GM18861 (cell line): ENCODE results near the gene FXYD2.

ENCODE experiments used
- ATAC-seq: cut with Tn5 transposase; IDR thresholded peaks from one replicate; pipeline ENCODE4 v1.9.1; 2021; ENCODE audit not compliant: unreplicated experiment

Gene FXYD2

GRCh38 chr11:117805045-117805444, 19.5 kb downstream of the FXYD2 start:
- ATAC-seq, result no peak

DNA sequence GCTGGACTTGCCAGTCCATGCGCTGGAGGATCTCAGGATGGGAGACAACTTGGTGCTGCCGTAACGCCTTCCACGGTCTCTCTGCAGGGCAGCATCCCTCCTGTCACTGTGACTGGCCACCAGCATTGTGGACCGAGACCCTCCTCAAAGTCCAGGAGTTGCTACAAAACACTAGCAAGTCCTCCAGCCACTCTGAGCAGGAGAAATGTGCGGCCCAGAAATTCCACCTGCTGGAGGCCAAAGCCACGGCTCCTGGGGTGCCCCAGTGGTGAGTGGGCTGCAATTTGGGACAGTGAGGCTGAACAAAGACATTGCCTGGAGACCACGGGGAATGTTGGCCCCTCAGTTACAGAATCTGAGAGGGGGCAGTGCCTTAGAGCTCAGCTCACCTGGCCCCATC, 20.6 kb downstream of the FXYD2 start:
- no peak for ATAC-seq

DNA sequence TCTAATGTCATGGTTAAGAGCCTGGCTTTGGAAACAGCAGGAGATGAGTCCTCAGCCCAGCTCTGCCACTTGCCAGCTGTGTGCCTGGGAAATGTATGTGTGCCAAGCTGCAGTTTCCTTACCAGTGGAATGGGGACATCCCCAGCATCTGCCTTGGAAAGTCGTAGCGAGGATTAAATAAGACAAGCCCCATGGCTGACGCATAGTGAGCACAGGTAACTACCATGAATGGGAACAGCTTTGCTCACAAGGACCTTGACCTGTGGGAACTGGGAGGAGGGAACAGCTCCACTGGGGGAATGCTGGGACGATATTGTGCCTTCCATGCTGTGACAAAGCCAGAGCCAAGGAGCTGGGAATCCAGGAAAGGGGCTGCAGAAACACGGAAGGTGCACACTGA, 24.9 kb downstream of the FXYD2 start:
- no peak for ATAC-seq

DNA sequence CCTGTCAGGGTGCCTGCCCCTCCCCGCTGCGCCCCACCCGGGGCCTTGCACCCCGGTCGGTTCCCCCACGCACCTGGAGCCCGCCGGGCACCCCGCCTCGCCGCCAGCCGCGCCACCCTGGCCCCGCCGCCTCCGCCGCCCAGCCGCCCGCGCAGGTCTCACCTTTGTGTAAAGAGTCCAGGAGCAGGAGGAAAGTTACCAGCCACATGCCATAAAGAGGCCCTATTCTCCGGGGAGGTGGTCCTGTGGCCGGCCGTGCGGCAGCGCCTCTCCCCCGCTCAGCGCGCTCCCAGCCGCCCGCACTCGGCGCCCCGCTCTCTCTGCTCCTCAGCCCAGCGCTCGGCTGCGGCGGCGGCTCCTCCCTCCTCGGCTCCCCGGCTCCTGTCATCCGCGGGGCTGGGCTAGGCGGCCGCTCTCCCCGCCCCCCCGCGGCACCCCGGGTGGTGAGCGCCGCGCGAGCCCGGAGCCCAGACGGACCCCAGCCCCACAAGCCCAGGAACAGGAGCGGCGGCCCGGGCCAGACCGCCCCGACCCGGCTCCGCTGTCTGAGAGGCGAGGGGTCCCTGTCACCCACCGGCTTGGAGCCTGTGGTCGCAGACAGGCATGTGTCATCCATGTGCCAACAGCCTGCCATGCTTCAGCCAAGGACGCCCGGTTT, 27.5 kb downstream of the FXYD2 start, which contains the start of gene DSCAML1:
TSS of gene DSCAML1 (minus strand) at position 345 of the 658 bp plus-strand sequence. CDS start at position 208, 137 bp downstream.
- no peak for ATAC-seq

DNA sequence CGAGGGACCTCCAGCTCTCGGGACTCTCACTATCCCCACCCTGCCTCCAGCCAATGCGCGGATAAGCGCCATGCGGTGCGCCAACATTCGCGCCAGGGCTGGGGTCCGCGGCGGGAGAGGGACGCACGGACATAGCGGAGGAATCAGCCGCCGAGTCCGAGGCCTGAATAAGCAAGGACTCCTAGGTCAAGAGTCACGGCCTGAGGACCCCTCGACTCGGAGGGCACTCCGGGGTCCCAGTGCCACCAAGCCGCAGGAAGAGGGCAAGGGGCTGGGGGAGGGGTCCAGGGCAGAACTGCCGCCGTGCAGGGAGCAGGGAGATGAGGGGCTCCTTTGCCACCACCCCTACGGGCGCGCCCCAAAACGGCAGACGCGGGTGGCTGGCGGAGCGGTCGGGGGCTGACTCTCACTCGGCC, 28.1 kb downstream of the FXYD2 start:
- ATAC-seq, result no peak

DNA sequence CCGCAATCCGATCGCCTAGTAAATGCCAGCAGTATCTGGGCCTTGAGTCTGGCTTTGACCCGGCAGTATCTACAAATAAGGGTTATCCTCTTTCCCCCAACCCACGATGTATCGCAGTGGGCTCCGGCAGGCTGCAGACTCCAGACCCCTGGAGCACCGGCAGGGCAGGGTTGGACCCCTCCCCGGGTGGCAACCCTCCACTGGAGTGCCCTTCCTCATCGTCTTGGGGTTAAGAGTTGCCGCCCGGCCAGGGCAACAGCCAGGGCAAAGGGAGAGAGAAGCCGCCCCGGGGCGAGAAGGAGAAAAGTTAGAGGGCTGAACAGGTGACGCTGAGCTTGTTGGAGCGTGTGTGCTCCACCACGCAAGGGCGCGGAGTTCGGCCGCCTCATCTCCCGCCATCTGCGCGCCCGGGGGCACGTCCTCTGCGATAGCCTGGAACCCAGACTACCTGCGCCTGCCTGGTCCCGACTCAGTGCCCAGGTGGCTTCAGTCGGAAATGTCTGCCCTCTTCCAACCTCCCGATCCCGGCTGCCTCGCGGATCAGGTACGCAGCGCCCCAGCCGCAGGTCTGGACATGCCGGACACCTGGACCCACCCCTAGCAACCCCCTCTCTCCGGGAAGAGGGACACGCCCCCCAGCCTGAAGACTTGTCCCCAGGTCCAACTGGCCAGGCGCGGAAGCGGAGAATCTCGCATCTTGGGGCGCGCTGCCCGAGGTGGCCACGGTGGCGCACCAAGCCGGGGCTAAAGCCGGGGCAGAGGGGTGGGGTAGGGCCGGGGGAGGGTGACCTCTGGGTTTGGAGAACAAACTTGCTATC, 28.7 kb downstream of the FXYD2 start:
- no peak for ATAC-seq

DNA sequence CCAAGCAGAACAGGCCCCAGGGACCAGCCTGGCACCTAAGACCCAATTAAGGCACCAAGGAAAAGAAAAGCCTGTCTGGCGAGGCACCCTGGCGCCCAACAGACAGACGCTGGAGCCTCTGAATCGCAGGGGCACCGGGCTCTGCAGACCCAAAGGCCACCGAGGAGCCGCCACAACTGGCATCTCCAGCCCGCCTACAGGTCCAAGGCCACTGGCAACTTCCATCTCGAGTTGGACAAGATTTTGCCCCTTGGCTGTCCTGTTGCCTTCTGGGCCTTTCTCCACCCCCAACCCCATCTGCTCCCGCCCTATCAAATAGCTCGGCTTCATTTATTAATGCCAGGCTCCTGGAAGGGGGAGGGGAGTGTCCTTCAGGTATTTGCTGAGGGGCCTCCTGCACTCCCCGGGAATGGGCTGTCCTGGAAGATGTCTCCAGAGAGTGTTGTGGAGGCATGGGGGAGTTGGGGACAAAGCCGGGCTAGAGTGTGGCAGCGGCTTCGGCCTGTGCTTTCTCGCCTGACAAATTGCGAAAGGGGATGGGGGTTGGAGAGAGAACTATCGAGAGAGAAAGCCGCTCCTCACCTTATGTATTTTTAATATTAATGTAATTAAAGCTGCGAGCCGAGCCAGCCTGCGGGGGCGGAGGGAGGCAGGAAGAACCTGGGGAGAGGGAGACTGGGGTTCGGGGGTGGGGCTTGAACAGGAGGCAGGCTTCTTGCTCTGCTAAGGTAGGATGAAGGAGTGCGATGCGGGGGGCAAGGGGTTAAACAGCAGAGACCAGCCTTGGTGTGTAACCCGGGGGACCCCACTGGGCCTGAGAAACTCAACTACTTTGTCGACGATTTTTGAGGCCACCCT, 29.5 kb downstream of the FXYD2 start:
- ATAC-seq, result no peak

- ATAC-seq, result no peak
These were observed 30.4 kb downstream of the FXYD2 start for GRCh38 chr11:117794135-117794534.

- no peak for ATAC-seq
These were observed 31.0 kb downstream of the FXYD2 start for GRCh38 chr11:117793583-117793982.

DNA sequence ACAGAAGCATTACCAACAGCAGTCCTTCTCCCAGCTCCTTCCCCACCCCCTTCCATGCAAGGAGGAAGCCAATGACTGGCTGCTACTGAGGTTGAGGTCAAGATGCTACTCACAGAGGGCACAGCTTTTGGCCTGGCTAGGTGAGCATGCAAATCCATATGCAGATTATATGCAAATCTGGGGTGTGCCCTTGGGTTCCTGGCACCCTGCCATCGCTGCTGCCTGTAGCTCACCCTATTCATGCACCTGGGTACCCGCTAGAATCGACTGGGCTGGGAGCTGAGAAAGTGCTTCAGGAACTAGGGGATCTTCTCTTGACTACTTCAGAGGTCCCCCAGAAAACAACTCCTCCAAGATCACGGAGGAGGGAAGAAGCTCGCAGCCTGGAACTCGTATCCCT, 31.6 kb downstream of the FXYD2 start:
- ATAC-seq, result no peak

- no peak for ATAC-seq
These were observed 32.3 kb downstream of the FXYD2 start for GRCh38 chr11:117792241-117792640.

- ATAC-seq, result no peak
These were observed 34.3 kb downstream of the FXYD2 start for GRCh38 chr11:117790279-117790678.

DNA sequence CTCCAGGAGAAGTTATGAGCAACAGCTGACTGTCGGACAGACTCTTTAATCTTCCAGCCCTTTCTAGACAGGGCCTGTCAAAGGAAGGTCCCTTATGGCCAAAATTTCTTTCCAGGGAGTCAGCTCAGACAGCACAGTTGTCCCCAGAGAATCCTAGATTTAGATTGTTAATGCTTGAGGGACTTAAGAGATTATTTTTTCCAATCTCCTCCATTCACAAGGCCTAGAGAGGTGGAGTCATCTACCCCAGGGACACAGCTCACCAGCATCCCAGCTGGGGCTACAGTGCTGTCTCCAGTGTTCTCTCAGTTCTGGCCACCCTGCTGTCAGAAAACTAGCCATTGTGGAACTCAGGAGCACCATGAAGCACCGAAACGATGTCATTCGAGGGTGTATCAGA, 35.3 kb downstream of the FXYD2 start:
- no peak for ATAC-seq

- ATAC-seq, result no peak
These were observed 38.2 kb downstream of the FXYD2 start for GRCh38 chr11:117786135-117786870.

- ATAC-seq, result no peak
These were observed 42.4 kb downstream of the FXYD2 start for GRCh38 chr11:117782101-117782500.

DNA sequence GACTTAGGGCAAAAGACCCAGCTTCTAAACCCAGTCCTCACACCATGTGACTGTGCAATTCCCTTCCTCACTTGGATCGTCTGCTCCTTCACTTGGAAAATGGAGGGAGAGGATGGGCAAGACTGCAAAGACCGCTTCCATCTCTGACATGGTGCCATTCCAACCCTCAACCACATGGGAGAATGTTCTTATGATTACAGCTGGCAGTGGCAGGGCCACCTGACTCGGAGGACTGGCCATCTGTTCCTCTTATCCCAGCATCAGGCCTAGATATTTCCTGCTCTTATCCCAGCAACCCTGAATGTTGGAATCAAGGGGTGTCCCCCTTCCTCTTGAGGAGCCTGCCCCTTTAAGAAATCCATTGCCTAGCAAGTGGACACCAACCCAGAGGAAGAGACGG, 42.9 kb downstream of the FXYD2 start:
- ATAC-seq, result no peak

- ATAC-seq, result no peak
These were observed 44.1 kb downstream of the FXYD2 start for GRCh38 chr11:117780456-117780855.

DNA sequence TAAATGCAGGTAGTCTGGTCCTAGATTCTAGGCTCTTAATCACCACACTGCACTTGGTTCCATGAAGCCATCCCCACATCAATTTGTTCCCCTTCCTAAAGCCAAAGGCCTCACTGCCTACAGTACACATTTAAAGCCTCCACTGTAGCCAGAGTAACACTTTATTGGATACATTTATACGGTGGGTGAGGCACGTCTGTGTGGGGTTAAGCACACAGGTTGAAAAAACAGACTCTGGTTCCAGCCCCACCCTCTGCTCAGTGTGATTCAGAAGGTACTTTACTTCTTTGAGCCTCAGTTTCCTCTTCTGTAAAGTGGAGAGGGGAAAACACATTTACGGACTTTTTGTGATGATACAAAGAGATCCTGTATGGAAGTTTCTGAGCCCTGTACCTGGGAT, 50.0 kb downstream of the FXYD2 start:
- ATAC-seq, result no peak

DNA sequence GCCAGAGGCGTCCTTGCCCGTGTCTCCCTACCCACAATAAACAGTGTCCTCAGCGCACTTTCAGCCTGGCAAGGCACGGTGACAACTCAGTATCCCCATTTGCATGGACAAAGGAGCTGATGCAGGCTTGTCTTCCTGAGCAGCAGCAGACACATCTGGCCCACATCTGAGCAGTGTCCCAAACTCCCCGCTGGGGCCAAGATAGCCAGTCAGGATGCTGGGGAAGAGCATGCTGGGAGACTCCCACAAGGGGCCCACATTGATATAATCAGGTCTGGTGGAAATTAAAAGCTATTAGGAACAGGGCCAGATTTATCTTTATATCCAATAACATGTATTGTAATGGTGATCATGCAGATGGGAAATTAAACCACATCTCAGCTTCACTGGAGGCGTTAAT, 52.2 kb downstream of the FXYD2 start:
- ATAC-seq, result no peak

GRCh38 chr11:117771841-117772240, 52.7 kb downstream of the FXYD2 start:
- ATAC-seq, result no peak

- ATAC-seq, result no peak
These were observed 53.3 kb downstream of the FXYD2 start for GRCh38 chr11:117771197-117771596.
